Activated CD4-positive, alpha-beta T cell treated with anti-CD3 and anti-CD28 coated beads, Interleukin-2, amount 50 U/mL, for 16 hours (primary cell): ENCODE measurements around the gene THAP10.
"Not testable (repeated sequence)": the region's sequence is repeated elsewhere in the genome, so short reads cannot be mapped to it uniquely, and the experiment has no call there.

Experiments used
- DNase-seq: peaks from one replicate; pipeline ENCODE4 v3.0.0-alpha.2; 2020

THAP10 gene

DNA sequence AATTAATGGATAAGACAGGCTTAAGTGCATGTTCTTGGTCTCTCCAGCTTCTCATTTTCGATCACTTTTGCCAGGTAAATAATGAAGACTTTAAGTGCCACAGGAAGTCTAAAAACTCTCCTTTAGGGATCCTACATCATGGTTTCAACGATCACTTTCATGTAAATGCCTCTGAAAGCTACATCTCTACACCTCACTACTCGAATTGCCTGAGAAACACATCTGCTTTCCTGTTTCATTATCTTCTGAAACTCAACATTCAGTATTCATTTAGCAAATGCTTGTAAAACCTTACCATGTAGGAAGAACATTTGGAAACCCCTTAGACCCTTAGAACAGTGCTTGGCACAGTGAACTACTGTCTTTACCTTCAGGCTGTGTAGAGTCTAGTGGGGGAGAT is 16.2 kb downstream of the THAP10 start:
- no peak for DNase-seq

DNA sequence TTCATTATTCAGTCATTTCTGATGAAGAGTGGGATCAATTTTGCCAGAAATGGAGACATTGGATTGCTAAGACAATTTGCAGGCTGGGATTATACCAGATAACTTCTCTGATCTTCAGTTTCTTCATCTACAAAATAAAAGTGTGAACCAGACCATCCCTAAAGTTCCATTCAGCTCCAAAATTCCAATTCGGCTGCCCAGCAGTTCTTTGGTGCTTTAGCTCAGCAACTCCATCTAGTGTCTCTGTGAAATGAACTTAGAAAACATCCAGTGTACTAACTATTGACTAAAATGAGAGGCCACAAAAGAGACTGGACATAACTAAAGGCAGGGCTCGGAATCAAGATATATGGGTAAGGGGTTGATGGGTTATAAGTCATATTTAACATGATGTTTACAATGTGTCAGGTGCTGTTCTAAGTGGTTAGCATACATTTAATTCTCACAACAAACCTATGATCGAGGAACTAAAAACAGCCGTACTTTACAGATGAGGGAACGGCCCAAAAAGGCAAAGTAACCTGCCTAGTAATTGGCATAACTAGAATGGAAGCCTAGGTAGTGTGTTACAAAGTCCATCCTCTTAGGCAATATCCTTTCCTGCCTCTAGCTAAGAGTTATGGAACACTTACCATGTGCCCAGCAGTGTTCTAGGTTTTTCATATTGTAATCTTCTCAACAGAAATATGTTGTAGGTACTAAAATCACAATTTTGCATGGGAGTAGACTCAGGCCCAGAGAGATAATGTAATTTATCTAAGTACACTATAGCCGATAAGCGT is 17.0 kb downstream of the THAP10 start:
- no peak for DNase-seq

DNA sequence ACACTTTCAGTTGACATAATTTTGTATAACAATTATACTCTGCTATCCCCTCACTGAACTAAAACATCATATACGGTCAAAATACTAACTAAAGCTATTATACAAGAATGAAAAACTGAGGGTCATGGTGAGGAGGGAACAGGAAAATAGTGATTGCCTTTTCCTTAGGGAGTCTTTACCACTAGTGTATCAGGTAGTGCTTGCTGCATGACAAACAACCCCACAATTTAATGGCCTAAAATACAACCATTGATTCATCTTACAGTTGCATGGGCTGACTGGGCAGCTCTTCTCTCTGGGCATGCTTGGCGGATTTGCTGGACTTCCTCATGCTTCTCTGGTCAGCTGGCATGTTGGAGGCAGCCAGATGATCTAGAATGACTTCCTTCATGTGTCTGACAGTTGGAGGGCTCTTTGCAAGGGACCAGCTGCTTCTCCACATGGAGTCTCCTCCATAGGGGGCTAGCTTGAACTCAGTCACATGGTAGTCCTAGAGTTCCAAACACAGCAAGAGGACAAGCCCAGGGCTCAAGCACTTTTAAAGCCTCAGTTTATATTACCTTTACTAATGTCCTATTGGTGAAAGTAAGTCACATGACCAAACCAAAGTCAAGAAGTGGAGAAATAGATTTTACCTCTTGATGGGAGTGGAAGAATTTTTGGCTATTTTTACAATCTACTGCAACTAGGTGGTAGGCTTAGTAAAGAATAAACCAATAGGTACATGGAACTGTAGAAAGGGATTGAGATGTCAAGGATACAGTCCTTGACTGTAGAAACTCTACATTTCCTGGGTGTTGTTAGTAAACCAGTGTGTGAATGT is 18.8 kb downstream of the THAP10 start:
- DNase-seq, result no peak

DNA sequence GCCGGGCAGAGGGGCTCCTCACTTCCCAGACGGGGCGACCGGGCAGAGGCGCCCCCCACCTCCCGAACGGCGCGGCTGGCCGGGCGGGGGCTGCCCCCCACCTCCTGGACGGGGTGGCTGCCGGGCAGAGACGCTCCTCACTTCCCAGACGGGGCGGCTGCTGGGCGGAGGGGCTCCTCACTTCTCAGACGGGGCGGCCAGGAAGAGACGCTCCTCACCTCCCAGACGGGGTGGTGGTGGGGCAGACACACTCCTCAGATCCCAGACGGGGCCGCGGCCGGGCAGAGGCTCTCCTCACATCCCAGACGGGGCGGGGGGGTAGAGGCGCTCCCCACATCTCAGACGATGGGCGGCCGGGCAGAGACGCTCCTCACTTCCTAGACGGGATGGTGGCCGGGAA is 20.7 kb downstream of the THAP10 start:
- DNase-seq, result not testable (repeated sequence)

DNA sequence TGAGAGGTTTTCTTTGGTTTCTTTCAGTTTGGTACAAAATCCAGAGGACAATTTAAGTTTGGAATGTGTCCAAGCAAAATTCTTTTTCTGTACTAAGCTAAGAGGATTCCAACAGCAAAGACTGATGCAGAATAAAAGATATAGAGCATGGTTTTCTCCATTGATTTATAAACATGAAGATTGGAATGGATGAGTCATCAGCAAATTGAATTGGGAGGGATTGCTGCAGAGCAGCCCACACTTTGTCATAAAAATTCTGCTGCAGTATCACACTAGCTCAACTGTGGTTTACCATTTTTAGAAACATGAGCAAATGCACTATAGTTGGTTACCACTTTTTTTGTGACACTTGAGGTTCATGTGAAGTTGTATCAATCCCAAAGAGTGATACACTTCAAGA is 22.2 kb downstream of the THAP10 start:
- no peak for DNase-seq

GRCh38 chr15:70869346-70869745 is 22.9 kb downstream of the THAP10 start:
- no peak for DNase-seq

DNA sequence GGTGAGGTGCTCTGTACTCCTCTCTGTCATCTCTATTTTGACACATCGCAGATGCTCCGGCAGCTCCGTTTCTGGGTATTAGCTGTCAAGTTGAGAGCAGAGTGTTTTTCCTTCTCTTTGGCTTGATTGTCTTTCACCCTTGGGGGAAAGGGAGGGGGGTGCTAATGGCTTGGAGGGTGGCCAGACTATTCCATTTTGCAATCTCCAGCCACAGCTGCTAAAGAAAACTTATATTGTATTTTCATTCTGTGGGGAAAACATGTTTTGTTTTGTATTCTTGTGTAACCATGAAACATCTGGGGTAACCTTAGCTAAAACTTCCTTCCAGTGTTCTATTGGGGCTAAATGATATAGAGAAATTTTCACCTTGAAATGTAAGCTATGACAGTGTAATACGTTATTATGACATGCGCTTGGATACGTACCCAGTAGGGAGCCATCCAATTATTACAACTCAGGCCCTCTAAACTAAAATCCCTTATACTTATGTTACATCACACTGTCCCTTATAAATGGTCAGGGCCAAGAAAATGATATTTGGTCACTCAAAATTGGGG is 24.2 kb downstream of the THAP10 start:
- DNase-seq, result no peak

GRCh38 chr15:70866982-70867641 is 25.1 kb downstream of the THAP10 start:
- DNase-seq, result no peak

- DNase-seq, result no peak
These were observed 28.6 kb downstream of the THAP10 start for GRCh38 chr15:70863450-70864218.

GRCh38 chr15:70859998-70860397 is 32.2 kb downstream of the THAP10 start:
- DNase-seq, result no peak

- DNase-seq, result no peak
These were observed 32.8 kb downstream of the THAP10 start for GRCh38 chr15:70859322-70859908.

DNA sequence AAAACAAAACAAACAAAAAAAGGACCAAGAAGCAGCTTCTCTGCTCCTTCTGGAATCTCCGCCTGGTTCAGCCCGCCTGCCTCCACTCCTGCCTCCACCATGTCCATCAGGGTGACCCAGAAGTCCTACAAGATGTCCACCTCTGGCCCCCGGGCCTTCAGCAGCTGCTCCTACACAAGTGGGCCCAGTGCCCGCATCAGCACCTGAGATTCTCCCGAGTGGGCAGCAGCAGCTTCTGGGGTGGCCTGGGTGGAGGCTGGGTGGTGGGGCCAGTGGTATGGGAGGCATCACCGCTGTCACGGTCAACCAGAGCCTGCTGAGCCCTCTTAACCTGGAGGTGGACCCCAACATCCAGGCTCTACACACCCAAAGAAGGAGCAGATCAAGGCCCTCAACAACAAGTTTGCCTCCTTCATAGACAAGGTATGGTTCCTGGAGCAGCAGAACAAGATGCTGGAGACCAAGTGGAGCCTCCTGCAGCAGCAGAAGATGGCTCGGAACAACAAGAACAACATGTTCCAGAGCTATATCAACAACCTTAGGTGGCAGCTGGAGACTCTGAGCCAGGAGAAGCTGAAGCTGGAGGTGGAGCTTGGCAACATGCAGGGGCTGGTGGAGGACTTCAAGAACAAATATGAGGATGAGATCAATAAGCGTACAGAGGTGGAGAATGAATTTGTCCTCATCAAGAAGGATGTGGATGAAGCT is 33.5 kb downstream of the THAP10 start:
- DNase-seq, result not testable (repeated sequence)

- no peak for DNase-seq
These were observed 34.5 kb downstream of the THAP10 start for GRCh38 chr15:70857562-70858285.

- DNase-seq, result no peak
These were observed 35.2 kb downstream of the THAP10 start for GRCh38 chr15:70856884-70857561.

DNA sequence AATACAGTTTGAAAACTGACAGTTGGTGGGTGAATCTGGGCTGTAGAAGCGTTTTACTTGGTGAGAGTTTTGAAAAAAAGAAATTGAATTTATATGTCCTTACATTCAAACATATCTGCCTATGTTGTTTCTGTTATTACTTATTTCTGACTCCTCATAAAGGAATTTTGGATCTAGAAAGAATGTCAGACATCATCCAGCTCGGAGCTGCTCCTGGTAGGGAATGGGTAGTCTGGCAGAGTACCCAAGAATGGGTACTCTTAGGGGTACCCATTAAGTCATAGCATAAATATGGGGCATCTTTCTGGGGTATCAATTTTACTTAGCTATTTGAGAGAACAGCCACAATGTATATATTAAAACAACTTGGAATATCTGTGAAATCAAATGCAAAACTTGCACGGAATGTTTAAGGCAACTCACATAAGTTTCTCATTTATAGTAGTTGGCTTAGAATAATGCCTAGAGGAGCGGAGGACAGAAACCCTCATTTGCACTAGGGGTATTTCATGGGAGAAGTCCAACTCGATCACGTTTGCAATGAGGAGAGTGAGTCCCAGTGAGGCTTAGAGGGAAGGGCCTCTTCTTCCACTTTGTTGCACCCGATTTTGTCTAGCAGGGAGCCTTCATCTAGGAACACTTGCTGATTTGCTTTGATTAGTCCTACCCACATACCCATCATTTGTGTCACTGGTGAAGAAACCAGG is 35.9 kb downstream of the THAP10 start:
- DNase-seq, result no peak

- no peak for DNase-seq
These were observed 36.5 kb downstream of the THAP10 start for GRCh38 chr15:70855764-70856163.

DNA sequence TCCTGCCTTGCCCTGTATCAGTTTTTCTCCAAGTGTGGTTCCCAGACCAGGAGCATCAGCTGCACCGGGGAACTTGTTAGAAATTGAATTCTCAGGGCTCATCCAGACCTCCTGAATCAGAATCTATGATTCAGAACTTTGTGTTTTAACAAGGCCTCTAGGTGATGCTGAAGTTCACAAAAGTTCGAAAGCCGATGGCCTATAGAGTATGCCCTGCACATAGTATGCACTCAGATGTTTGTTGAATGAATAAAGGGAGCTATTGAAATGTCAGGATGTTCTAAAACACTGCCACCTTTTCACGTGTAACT is 37.6 kb downstream of the THAP10 start:
- no peak for DNase-seq

- DNase-seq, result no peak
These were observed 38.1 kb downstream of the THAP10 start, which contains the start of gene LARP6 for GRCh38 chr15:70853973-70854665. LARP6 (minus strand) TSS chr15:70854157; CDS start chr15:70854088, 69 bp downstream.
